Stimulated activated CD8-positive, alpha-beta memory T cell treated with anti-CD3 and anti-CD28 coated beads, Interleukin-7, amount 100 ng/mL, for 1 hour (primary cell): Measurements from ENCODE around the gene VWCE.

Experiments used
- DNase-seq, 2 donors: peaks; one replicate each; pipeline ENCODE4 v3.0.0-alpha.2; 2020; ENCODE audit warnings: low read depth in 2 of 2

Gene VWCE, protein sequence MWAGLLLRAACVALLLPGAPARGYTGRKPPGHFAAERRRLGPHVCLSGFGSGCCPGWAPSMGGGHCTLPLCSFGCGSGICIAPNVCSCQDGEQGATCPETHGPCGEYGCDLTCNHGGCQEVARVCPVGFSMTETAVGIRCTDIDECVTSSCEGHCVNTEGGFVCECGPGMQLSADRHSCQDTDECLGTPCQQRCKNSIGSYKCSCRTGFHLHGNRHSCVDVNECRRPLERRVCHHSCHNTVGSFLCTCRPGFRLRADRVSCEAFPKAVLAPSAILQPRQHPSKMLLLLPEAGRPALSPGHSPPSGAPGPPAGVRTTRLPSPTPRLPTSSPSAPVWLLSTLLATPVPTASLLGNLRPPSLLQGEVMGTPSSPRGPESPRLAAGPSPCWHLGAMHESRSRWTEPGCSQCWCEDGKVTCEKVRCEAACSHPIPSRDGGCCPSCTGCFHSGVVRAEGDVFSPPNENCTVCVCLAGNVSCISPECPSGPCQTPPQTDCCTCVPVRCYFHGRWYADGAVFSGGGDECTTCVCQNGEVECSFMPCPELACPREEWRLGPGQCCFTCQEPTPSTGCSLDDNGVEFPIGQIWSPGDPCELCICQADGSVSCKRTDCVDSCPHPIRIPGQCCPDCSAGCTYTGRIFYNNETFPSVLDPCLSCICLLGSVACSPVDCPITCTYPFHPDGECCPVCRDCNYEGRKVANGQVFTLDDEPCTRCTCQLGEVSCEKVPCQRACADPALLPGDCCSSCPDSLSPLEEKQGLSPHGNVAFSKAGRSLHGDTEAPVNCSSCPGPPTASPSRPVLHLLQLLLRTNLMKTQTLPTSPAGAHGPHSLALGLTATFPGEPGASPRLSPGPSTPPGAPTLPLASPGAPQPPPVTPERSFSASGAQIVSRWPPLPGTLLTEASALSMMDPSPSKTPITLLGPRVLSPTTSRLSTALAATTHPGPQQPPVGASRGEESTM

DNA sequence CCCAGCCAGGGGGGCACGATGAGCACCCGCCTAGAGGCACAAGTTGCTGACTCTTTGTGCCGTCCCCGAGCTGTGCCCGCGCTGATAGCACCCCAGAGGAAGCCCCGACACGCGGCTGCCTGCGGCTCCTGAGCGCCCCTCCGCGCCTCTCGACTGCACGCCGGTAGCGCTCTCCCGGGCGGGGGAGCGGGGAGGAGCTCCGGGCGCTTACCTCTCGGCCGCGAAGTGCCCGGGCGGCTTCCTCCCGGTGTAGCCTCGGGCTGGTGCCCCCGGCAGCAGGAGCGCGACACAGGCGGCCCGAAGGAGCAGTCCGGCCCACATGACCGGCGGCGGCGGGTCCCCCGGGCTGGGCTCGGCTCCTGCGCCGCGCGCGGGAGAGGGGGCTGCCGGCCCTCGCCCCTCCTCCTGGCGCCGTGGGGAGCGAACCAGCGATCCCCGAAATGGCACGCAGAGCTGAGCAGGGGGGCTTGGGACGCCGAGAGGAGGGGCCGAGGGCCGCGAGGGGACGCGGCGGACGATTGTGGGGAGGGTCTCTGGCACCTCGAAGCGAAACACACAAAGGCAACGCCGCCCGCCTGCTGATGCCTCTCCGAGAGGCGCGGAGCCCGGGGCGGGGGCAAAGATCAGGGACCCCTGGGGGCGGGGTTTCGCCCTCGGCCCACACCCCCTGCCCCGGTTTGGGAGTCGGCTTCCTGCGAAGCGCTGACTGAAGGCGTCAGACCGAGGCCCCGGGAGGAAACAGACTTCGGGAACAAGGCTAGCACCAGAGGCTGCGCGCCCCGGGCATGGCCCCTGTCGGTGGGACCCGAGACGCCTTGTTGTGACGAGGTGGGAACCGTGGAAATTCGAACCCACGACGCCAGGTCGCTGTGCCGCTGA lies at the start of gene VWCE:
VWCE (minus strand) TSS at position 600 of the 879 bp plus-strand sequence; CDS start at position 321, 279 bp downstream.
- peak; percentile 25 to 37 for DNase-seq

DNA sequence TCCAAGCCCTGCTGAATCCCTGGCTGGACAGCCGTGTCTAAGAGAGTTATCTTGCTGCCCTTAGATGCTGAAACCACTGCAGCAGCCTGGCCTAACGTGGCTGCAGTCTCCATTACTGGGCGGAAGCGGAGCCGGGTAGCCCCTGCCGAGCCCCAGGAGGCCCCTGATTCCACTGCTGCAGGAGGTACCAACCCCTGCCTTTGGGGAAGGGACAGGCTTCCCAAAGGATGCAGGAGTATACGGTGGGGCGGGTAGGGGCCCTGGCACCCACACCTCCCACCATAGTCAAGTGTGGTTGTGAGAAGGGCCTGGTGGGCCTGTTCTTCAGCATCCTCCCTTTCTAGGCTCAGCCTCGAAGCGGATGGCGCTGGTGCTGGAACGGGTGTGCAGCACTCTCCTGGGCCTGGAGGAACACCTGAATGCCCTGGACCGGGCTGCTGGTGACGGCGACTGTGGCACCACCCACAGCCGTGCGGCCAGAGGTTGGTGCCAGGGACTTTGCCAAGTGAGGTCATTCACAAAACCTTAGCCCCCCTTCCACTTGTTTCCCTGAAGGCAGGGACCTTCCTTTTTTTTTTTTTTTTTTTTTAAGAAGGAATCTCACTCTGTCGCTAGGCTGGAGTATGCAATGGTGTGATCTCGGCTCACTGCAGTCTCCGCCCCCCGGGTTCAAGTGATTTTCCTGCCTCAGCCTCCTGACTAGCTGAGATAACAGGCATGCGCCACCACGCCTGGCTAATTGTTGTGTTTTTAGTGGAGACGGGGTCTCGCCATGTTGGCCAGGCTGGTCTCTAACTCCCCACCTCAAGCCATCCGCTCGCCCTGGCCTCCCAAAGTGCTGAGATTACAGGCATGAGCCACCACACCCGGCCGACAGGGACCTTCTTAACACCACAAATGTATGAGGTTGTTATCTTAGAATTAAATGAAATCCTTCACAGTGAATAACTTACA lies 49.0 kb upstream of the VWCE start:
- no peak for DNase-seq

DNA sequence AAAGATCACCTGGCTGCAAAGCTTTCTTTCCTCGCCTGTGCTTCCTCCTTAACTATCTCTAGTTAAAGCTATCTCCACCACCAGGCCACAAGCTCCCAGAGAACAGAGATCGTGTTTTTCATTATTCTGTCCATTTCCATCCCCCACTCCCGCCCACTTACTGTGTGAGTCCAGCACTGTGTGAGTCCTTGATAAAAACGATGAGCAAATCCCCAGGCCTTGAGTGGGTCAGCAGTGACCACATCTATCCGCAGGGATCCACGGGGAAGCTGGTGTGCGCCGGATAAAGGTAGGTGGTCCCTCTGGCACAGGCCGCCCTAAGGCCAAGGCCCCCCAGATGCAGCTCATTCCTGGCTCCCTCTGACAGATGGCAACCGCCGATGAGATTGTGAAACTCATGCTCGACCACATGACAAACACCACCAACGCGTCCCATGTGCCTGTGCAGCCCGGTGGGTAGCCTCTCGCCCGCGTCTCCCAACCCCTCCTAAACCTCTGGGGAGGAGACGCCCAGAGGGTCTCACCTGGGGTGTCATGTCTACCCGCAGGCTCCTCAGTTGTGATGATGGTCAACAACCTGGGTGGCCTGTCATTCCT lies 47.2 kb upstream of the VWCE start:
- no peak for DNase-seq

DNA sequence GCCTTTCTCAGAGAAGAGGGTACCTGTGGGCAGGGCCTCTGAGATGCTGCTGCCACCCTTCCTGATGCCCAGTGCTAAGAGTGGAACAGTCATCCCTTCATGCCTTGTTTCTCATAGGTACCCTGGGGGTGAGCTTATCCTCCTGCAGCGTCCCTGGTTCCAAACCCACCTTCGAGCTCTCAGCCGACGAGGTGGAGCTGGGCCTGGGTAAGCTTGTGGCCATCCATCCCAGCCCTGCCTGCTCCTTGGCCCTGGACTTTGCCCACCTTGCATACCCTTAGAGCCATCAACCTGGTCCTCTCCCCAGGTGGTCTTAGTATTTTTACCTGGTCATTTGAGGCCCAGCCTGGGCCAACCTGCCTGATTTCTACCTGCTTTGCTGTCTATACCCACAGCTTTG lies 46.6 kb upstream of the VWCE start:
- DNase-seq, result no peak

DNA sequence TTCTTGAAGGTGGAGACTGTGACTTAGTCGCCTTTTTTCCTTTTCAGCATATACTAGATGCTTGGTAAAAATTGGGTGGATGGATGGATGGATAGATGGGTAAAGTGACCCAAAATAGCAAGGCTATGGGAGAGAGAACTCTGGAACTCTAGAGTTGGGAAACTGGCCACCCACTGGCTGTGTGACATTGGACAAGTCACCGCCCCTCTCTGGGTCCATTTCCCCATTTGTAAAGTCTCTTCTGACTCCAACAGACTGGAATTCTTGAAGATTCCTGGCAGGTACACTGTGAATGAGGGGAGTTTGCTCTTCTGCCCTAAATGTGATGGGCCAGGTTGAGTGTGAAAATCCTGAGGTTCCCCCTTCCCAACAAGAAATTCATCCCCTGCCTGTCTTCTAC lies 45.9 kb upstream of the VWCE start:
- DNase-seq, result no peak

DNA sequence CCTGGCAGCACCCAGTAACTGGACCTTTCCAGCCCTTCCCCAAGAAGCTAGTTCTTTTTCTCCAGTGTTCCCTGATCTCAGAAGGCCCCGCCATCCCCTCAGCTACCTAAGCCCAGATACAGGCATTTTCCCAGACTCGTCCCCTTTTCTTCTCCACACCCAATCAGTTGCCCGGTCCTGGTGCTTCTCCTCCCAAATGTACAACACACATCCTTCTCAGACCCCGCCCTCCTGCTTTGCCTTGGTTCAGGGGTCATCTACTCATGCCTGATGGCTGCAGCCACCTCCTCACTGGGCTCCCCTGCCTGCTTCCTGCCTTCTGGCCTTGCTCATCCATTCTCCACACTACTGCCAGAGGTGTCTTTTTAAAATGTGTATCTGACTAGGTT lies 44.4 kb upstream of the VWCE start:
- no peak for DNase-seq

DNA sequence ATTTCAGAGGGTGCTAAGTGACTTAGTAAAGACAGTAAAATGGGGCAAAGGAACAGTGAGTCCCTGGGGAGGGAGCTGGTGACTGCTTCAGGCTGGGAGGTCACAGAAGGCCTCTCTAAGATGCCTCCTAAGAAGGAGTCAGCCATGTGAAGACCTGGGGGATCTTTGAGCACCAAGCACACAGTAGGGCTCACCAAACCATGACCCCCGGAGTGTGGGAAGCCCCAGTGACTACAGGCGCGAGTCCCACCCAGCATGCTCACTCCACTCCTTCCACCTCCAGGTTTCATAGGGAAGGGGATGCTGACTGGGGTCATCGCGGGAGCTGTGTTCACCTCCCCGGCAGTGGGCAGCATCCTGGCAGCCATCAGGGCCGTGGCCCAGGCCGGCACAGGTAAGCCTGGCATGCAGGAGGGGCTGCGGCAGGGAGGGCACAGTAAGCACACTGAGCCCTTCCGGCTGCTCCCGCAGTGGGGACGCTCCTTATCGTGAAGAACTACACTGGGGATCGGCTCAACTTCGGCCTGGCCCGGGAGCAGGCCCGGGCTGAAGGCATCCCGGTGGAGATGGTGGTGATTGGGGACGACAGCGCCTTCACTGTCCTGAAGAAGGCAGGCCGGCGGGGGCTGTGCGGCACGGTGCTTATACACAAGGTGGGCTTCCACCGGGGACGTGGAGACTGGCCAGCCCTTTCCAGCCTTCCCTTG lies 43.8 kb upstream of the VWCE start:
- no peak for DNase-seq

DNA sequence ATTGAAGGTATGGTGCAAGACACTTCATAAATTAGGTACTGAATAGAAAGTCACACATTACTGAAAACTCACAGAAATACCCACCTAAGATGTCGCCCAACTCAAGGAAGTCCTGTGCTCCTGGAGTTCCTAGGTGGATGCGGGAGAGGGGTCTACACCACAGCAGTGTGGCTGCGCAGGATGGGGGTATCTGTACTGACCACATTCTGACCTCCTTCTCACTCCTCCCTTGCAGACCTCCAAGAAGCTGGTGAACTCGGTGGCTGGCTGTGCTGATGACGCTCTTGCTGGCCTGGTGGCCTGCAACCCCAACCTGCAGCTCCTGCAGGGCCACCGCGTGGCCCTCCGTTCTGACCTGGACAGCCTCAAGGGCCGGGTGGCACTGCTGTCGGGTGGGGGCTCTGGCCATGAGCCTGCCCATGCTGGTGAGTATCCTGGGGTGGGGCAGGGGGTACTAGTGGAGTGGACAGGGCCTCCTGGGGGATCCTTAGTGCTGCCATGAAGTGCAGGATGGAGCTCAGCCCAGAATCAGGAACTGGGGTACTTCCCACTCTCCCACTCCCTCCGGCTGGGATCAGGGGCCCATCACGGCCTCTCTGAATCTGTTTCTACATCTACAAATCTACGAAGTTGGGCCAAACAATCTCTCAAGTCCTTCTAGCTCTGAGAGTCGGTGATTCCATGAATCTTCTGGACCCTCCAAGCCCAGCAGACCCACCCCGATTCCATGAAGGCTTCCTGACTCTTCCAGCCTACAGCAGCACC lies 42.8 kb upstream of the VWCE start:
- DNase-seq, result no peak

DNA sequence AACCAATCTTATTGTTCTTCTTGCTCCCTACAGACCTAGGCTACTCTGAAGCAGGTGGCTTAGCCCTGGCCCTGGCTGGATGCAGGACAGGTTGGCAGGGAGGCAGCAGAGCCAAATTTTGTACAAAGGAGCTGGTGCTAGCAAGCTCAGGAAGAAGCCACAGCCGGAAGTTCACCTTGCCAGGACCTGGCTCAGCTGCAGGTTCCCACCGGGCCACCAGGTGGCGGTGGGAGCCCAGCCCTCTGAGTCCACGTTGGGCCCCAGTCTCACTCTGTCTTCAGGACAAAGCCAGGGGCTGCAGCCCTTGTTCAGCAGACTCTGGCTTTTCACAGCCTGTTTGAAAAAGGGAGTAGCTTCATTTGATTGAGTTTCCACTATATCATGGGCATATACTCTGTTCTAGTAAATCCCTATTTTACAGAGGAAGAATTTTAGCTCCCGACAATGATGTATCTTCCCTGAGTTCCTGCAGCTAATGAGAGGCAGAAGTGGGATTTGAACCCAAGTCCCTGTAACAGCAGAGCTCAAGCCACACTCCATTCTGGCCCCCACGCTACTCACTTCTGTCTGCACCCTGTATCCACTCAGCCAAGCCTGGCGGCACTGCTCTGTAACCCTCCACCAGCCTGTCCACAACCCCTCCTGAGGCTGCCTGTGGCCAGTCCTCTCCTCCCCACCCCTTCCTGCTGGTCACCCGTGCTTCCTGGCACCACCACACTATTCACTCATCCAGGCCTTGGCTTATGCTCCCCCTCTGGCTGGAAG lies 41.2 kb upstream of the VWCE start:
- peak; percentile 60 for DNase-seq

DNA sequence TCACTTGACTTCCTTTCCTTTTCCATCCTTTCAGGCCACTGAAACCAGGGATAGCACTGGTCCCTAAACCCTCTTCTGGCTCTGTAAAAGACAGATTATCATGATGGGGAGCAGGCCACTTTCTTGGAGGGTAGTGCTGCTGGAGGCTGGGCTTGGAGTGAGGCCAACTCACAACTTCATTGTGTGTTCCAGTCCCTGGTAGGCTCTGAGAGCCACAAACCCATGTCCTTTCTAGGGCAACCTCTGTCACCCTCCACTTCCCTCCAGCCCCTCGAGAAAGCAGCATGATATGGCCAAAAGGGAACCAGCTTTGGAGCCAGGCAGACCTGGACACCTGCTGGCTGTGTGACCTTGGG lies 40.2 kb upstream of the VWCE start:
- no peak for DNase-seq

DNA sequence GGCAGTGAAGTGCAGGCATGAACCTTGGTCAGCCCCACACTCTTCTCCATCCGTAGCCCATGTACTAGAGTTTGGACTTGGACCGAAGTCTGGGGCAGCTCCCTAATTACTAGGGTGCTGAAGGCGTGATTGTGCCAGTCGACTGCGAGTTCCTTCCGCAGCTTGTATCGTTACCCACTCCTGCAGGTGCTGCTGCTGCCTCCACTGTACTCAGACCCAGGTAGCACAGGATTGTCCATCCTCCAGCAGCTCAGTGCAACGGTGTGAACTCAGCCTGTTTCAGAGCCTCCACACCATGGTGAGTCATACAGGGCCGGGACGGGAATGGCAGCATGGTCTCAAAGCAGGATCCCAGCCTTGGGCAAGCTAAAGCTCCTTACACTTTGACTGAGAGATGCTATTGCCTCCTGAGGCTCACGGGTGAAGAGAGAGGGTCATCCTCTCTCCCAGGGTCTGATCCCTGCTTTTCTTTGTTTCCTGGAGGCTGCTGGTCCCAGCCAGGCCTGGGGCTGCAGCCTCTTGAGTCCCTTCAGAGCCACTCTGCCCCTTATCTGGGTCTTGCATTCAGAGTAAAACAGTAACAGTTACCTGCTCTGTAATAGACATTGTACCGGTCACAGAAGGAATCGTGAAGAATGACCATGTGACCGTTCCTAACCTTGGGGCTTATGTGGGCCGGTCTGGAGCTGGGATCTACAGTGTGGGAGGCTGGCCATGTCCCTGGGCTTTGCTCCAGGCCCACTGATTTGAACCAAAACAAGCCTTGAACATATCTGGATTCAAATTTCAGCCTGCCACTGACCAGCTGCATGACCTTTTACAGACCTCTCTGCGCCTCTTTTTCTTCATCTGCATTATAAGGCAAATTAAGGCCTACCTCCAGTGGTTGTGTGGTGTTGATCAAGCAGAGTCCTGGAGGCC lies 39.6 kb upstream of the VWCE start:
- DNase-seq, result no peak

DNA sequence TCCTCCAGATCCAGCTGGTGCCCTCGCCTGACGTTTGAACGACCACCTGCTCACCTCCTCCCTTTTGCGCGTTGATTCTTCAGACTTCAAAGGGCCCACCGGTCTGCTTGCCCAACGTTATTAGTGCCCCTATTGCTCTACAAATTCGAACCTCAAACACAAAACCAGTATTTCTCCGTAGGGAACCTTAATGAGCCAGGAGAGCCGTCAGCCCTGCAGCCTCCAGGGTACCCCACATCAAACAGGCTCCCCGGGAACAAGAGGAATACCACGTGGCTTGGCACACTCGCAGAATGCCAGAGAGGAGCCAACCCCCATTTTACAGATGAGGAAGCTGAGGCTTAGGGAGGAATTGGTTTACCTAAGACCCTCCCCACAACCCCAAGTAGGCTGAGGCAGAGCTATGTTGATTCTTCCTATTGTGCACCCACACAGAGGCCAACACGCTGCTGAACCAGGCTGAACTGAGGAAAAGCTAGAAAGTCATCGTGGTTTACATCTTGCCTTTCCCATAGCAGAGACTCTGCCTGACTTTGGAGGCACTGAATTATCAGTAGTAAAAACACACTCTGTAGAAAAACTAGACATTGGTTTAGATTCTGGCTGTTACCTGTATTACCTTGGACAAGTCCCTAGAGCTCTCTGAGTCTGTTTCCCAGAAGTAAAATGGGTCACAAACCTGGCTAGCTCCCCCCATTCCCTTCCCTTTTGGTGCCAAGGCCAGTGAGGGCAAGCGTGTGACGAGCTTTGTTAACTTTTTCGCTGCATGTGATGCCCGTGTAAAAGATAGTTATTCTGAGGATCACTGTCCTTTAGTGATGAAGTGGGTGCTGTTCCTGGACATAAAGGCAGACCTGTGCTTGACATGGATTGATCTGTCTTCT lies 38.7 kb upstream of the VWCE start:
- no peak for DNase-seq

DNA sequence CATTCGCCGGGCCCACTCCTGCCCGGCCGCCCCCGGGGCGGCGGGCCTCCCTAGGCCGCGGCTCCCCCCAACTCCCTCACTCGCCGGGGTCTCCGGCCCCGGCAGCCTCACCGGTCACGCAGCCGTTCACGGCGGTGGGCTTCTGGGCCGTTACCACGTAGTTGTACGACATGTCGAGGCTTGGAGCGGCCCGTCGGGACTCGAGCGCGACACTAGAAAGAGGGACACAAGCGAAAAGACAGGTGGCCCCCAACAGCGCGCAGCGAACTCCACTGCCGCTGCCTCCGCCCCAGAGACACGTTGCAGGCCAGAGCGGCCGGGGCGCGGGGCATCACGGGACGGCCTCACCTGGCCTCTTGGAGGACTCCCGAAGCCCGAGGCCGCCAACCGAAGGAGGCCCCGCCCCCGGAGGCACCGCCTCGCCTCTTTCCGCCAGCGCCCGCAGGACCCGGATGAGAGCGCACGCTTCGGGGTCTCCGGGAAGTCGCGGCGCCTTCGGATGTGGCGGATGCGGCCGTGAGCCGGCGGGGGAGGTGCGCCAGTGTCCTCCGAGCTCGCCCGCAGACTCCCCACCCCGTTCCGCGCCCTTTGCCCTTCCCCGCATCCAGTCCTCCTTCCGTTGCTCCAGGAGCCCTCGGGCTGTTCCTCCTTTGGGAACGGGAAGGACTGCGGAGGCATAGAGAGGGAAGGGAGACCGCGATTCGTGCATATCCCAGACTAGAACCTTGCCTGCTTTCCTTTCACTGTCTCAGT lies 37.9 kb upstream of the VWCE start, which contains the start of the genes DDB1 and TKFC:
DDB1 (minus strand) TSS at position 309 of the 753 bp plus-strand sequence; CDS start at position 172, 137 bp downstream.
TKFC (plus strand) TSS at position 432 of the 753 bp plus-strand sequence. CDS start 1,501 bp downstream, outside the sequence.
- peak; percentile 93 to 95 for DNase-seq

DNA sequence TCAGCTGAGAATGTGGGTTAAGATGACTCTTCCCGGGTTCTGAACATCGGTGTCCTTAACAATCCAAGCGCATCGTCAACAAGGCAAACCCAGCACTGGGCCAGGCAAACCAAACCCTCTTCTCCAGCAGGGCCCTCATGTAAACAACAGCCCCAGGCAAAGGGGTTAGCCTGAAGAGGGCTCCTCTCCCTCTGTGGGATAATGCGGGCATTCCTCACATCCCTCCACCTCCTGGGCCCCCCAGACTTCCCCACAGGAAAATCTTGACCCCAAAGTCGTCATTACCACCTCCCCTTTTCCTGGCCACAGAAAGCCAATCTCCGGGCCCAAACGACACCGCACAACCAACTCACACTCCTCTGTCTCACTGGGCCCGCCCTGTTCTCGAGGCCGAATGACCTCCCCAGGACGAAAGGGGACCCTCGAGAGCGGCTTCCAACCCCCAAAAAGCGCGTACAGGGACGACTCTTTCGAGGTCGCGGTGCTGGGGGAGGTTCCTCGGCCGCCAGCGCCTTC lies 37.2 kb upstream of the VWCE start:
- no peak for DNase-seq

DNA sequence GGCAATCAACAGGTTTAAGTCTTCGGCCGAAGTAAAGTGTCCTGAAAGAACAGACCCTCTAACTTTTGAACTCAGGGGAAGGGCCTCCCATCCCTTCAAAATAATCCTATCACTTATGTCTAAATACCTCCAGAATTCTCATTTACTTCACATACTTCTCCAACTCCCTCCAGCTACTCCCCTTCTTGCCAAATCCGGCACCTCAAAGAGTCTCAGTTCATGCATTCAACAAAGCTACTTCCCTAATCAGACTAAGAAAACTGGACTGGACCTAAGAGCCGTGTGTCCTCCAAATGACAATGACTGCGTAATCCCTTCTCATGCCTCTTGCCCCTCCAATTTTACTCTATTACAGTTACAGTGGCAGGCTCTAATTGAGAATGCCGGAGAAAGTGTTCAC lies 36.5 kb upstream of the VWCE start:
- no peak for DNase-seq
